GM04504 (cell line): ENCODE measurements around the gene NIPA2.

Experiments
- DNase-seq: peaks from one replicate; pipeline ENCODE4 v3.0.0-alpha.2; 2012; ENCODE audit warnings: low read depth

Gene NIPA2

DNA sequence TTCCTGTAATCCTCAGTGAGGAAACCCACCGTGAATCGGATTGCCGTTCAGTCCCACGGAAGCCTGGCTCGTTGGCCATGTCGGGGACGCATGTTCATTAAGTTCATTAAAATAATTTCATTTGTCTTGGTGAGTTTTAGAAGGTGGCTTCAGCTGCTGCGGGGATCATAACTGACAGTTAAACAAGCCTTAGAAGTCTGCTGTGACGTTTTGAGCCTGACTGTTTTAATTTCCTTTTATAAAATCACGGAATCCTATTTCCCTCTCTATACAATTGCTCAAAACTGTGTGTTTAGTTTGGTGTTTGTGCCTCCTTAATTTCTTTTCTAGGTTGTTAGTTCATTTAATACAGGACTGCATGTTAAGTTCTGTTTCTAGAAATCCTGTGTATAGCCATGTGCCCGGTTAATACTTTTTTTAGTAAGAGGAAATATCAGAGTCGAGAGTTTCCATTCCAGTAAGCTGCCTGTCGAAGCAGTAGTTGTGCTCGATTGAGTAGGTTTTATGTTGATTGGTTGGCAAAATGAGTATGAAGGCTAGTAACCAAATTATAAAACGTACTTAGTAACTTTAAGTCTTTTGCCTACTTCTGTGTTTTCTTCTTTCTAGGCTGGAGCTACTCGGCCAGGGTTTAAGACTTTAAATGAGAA, 705 bp downstream of the NIPA2 start:
- DNase-seq = no peak

- no peak for DNase-seq
Observed at GRCh38 chr15:22844421-22845288, 6.2 kb downstream of the NIPA2 start.

DNA sequence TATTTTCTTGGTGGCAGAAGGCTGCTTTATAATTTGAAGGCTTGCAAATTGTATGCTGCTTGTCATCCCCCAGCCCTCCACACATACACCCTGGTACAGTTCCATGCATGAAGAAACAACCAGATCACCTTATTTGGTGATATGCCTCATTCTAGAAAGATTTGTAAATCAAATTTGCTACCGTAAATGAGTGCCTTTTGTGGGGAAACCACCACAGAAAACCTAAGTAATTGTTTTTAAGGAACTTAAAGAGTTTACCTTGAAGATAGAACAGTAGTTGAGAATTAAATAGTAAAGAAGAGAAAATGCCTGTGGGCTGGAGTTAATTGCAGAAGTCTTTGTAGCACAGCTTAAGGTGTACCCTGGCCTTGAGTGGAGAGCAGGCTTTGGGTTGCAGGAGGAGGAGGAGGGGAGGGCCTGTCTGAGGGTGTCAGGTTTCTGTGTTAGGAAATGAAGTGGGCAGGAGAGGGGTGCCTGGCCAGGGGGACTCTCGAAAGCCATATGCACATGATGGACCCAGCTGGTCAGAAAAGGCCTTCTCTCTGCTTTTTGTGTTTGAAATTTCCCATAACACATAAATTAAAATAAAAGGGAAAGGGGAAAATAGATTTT, 6.9 kb downstream of the NIPA2 start:
- no peak for DNase-seq

DNA sequence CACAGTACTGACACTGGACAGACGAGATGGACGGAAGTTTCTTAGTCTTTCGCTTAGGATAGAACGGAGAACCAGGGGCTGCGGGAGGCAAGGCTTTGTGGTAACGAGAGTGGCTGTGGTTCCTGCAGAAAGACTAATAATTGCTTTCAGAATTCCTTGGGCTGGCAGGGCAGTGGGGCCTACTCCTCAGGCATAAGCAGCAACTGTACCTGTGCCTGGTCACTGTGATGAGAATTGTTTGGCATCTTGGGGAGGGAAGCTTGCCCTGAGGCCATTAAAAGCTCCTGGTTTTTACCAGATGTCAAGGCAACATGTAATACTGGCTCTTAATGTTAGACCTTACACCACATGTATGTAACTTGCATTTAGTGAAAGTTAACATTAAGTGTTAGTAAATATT, 7.6 kb downstream of the NIPA2 start:
- DNase-seq = no peak

DNA sequence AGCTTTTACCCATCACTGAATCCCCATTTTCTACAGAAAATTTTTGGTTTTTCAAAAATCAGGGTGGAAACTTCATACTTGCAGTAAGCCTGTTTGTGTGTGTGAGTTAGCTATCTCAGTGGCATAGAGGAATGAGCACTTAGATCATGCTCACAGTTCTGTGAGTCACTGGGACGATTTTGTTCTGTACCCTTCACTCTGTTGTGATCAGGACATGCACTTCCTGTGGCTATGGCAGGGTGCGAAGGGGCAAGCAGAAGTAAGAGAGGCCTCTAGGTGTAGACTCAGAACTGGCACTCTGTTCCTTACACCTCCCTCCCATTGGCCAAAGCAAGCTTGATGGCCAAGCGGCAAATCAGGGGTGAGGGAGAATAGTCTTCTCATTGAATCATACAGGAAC, 11.6 kb downstream of the NIPA2 start:
- no peak for DNase-seq

GRCh38 chr15:22851513-22851912, 13.0 kb downstream of the NIPA2 start:
- DNase-seq = no peak

- no peak for DNase-seq
Observed at GRCh38 chr15:22855791-22856190, 17.3 kb downstream of the NIPA2 start.

DNA sequence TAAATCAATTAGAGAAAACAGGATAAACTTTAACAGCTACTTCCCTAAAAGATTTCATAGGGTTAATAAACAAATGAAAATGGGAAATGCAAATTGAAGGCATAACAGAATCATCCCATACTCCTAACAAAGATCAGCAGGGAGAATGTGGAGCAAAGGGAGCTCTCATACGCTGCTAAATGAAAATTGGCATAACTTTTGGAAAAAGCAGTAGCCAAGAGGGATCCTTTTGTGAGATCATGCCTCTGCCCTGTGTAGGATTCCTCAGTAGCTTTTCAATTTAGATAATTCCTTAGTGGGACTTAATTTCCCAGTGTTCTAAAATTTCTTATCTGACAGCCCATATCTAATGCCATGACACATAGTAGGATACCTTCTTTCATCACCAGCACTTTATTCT, 18.2 kb downstream of the NIPA2 start:
- no peak for DNase-seq

- no peak for DNase-seq
Observed at GRCh38 chr15:22861161-22861560, 22.7 kb downstream of the NIPA2 start.

DNA sequence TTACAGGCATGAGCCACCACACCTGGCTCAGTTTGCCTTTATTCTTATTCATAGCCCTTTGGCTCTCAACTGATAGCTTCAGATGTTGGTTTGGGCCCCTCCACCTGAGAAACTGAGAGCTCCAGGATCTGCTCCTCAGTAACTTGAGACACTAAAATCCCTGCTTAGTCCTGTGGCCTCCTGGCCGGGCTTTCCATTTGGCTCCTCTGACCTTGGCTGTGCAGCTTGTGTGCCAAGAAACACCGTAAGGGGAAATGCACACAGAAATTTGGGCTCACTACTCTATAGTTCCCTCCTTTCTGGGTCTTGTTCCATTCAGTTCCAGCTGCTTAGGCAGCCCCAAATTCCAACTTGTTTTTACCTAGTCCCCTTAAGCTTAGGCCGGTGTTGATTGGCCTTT, 24.9 kb downstream of the NIPA2 start:
- no peak for DNase-seq

GRCh38 chr15:22866079-22866478, 27.6 kb downstream of the NIPA2 start:
- no peak for DNase-seq

GRCh38 chr15:22867886-22868285, 29.4 kb downstream of the NIPA2 start:
- DNase-seq = no peak

DNA sequence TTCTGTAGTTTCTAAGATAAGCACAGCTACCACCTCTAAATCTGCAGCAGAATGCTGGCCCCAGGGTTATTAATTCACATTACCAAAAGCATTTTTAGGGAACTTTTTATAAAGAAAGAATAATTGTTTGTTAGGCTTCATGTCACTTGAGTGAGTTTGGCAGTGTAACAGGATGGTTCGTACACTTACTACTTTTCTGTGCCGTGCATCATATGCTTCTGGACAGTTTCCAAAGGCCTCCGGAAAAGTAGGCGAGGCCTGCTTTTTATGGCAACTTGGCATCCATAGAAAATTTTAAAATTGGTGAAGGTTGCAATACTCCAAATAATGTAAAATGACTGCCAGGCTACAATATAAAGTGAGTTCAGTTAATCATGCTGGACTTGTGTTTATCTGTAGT, 30.0 kb downstream of the NIPA2 start:
- DNase-seq = no peak

DNA sequence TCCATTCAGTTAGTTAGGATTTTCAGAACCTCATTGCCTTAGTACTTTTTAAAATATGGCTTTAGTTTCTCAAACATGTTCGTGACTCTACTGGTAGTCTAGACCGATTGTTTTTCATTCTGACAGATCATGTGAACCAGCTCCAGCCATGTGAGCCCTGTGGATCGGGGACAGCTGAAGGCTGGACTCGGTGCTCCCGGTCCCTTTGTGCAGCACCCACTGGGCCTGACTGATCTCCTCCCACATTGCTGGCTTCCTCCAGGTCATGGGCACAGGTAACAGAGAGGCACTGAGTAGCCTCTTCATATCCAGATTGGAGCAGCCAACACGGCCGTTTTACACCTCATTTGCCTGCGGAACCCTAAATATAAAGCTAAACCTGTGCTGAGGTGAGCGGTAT, 30.5 kb downstream of the NIPA2 start:
- no peak for DNase-seq

DNA sequence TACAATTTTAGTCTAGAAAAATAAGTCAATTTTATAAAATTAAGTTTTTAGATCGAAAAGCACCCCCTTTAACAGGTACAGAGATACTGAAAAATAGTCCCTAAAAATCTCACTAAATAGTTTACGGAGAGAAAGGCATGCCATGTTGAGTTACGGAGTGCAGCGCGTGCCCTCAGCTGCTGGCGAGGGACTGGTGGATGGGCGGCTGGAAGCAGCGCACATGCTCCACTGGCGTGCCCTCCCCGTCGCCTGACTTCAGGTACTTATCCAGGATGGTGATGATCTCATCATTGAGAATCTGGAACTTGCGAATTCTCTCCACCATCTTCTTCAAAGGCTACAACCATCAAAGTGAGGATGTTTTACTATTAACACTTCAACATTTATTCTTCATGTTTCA, 31.4 kb downstream of the NIPA2 start:
- DNase-seq = no peak

DNA sequence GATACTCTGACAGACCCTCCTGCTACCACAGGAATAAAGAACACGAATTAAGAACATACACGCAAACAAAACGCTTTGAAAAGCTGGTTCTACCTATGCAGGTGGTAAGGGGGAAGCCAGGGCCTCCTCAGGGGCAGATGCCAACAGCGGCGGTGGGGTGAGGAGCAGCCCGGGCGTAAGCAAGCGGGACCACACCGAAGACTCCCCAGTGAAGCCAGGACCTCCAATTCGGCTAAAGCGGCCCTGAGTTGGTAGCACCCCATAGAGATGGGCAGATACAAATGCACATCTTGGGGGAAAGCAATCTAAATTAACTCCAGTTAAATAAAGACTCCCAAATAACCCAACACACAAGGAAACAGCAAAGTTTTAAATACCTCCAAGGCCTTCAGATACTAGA, 32.4 kb downstream of the NIPA2 start:
- DNase-seq = no peak

DNA sequence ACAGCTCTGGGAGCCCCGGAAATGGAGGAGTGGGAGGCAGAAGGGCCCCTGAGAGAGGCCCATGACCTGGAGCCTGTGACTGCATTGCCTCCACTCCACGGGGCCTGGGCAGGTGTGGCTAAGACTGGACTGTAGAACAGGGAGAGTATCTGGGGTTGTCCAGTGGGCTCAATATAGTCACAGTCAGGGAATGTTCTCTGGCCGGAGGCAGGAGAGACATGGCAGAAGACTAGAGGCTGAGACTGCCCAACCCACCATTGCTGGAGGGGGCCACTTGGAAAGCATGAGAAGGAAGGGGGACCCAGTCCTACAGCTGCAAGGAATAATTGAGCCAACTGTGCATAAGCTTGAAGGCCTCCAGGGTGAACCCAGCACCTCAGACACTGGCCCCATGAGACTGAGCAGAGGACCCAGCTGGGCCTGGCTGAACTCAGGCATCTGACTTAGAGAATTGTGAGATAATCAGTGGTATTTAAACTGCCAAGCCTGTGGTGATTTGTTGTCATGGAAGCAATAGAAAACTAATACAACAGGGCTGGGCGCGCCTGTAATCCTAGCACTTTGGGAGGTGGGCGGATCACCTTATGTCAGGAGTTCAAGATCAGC, 33.1 kb downstream of the NIPA2 start:
- no peak for DNase-seq

- no peak for DNase-seq
Observed at GRCh38 chr15:22872936-22873701, 34.7 kb downstream of the NIPA2 start.

DNA sequence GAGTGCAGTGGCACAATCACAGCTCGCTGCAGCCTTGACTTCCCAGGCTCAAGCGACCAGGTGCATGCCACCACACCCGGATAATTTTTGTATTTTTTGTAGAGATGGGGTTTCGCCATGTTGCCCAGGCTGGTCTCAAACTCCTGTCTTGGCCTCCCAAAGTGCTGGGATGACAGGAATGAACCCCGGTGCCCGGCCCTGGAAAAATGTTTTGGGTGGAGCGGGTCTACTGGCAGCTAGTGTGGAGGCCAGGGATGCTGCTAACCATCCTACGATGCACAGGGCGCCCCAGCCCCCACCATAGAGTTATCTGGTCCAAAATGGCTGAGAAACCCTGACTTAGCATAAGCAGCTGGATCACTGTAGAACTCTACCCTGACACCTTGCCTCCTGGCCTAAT, 35.4 kb downstream of the NIPA2 start:
- no peak for DNase-seq

GRCh38 chr15:22874256-22874655, 35.8 kb downstream of the NIPA2 start:
- no peak for DNase-seq

GRCh38 chr15:22874966-22875365, 36.5 kb downstream of the NIPA2 start:
- no peak for DNase-seq

DNA sequence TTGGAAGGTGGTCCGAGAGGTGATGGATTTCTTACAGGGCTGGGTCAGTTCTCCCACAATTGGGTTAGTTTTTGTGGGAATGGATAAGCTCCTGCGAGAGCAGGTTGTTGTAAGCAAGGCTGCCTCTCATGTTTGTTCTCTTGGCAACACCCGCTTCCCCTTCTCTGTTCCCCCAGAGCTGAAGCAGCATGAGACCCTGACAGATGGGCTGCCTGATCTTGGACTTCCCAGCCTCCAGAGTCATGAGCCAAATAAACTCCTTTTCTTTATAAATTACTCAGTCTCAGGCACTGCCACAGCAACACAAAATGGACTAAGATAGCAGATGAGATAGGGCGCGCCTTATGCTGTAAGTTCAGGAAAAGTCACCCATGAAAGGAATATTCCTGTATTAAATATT, 38.7 kb downstream of the NIPA2 start:
- no peak for DNase-seq
